Stimulated activated CD4-positive, alpha-beta T cell treated with anti-CD3 and anti-CD28 coated beads, Interleukin-12 subunit alpha, Interleukin-12 subunit beta, amount 100 ng/mL, for 24 hours (primary cell): ENCODE measurements around the gene CD6.

ENCODE experiments used
- DNase-seq, 2 experiments: peaks; one replicate each; pipeline ENCODE4 v3.0.0-alpha.2; 2020; ENCODE audit warnings: low read depth in 2 of 2

CD6 gene

GRCh38 chr11:61010466-61011228 lies 39.2 kb downstream of the CD6 start:
- no peak for DNase-seq

DNA sequence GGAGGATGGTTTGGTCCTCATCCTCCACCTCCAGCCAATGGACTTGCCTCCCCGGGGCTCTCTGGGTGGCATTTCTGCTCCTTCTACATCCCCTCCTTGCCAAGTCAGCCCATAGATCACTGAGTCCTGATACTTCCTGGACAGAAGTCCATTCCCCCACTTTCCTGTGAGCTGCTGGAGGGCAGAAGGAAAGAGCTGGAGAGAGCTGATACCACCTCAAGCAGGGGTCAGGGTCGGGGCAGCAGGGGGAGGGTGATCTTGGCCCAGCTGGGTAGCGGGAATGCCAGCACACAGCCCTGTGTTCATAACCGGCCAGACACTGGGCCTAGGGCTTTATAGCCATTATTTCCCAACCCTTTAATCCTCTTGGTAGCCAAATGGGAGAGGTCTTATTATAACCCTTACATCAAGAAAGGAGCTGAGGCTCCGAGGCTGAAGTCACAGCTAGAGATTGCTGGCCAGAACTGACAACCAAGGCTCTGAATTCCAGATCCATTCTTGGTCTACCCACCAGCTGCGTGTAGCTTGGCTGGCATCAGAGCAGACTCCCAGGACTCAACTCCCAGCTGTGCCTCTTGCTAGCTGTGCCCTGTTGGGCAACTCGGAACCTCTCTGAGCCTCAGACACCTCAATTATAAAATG lies 39.9 kb downstream of the CD6 start:
- no peak for DNase-seq

DNA sequence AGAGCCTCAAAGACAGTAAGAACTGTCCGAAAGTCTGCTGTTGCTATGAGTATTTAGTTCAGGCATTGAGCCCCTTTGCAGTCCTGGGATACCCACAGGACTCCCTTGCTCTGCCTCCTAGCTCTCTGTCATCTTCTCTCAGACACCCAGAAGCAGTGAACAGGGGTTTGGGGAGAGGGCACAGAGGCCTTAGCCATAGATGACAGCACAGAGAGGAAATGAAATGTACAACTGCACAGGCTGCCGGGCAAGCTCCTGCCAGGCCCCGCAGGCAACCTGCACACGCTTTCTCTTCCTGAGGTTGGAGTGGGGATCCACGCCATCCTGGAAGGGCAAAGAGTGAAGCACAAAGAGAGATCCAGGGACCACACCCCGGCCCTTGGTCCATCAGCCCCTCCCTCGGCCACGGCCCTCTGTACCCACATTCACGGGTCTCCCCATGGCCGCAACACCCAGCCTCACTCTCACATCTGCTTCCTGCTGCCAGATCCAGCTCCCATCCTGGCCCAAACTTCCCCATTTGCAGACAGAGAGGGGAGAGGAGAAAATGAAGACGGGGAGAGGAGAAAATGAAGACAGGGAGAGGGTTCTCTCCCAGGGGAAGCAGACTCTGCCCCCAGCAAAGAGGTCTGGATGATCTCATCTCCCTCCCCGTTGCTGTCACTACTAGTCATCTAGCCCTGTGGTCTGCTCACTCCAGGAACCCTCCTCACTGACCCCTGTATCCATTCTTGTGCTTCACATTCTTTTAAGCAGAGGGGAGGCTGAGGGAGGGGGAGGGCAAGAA lies 40.7 kb downstream of the CD6 start:
- DNase-seq, result no peak

- no peak for DNase-seq
Measured at GRCh38 chr11:61012737-61013215, 41.3 kb downstream of the CD6 start.

GRCh38 chr11:61018059-61018458 lies 46.6 kb downstream of the CD6 start:
- no peak for DNase-seq

DNA sequence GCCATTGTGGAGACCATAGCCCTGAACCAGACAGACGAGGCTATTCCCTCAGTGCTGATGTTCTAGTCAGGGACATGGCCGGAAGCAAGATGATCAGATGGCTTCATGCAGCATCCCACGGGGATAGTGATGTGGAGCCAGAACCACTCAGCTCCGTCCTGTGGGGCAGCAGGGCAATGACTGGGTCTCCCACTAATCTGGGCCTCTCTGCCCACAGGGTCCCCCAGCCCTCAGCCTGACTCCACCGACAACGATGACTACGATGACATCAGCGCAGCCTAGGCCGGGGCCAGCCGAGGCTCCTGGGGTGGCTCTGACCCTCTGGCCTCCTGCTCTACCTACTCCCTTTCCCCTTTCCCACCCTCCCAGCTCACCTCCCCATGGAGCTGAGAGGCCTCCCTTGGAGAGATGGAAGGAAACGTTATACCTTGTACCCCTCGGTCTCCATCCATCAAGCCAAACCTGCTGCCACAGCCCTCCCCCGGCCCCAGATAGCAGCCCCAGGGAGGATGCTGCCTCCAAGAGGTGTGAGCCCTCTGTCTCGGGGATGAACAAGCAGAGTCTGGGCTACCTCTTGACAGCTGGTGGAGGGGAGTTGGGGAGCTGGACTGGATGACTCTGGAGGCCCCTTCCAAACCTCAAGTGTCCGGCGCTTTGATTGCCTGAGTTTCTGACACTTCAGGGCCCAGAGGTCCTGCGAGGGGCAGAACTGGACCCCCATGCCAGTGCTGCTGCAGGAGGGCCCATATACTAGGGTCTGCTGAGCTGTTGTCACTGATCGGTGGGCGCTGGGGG lies 47.8 kb downstream of the CD6 start:
- DNase-seq, result no peak

DNA sequence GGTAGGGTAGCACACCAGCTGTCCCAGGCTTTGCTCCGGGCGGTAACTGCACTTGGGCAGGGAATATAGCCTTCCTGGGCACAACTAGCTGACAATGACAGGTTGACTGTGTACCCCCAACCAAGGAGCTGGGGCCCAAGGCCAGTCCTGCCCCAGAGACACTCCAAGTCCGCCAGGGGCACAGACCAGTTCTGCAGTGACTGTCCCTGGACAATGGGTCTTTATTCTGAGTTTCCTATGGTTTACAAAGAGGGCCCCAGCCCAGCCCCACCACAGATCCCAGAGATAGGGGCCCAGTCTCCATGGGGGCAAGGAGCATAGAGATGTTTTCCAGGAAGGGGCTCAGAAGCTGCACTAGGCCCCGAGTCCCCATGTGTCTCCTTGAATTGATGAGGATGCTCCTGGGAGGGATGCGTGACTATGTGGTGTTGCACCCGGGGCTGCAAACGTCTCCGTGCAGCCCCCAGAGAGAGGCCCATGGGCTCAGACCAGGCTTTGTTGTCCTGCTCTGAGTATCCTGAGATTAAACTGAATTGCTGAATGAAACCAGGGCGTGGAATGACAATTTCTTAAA lies 48.4 kb downstream of the CD6 start:
- DNase-seq, result no peak

DNA sequence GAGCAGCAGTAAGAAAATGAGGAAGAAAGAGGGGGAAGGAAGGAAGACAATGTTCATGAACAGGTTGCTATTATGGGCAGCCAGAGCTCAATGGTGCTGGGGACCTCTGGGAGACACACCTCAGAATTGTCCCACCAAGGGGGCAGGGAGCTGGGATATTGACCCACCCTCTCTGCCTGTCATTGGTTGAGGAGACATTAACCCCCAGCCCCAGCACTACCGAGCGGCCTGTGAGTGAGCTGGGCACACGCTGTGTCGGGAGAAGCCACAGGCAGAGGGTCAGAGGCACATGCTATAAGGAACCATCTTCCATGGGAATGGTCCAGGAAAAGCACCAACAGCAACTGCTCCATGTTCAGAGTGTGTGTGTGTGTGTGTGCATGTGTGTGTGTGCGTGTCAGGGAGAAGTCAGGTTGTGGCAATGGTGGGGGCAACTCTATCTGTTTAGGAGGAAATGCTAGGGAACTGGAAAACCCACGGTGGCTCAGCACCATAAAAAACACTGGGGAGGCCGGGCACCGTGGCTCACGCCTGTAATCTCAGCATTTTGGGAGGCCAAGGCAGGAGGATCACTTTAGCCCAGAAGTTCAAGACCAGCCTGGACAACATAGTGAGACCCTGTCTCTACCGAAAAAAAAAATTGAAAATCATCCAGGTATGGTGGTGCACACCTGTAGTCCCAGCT lies 49.2 kb downstream of the CD6 start:
- no peak for DNase-seq

- DNase-seq, result peak; percentile 76 to 79
Measured at GRCh38 chr11:61021661-61022212, 50.3 kb downstream of the CD6 start.

GRCh38 chr11:61022311-61023085 lies 51.0 kb downstream of the CD6 start:
- no peak for DNase-seq

DNA sequence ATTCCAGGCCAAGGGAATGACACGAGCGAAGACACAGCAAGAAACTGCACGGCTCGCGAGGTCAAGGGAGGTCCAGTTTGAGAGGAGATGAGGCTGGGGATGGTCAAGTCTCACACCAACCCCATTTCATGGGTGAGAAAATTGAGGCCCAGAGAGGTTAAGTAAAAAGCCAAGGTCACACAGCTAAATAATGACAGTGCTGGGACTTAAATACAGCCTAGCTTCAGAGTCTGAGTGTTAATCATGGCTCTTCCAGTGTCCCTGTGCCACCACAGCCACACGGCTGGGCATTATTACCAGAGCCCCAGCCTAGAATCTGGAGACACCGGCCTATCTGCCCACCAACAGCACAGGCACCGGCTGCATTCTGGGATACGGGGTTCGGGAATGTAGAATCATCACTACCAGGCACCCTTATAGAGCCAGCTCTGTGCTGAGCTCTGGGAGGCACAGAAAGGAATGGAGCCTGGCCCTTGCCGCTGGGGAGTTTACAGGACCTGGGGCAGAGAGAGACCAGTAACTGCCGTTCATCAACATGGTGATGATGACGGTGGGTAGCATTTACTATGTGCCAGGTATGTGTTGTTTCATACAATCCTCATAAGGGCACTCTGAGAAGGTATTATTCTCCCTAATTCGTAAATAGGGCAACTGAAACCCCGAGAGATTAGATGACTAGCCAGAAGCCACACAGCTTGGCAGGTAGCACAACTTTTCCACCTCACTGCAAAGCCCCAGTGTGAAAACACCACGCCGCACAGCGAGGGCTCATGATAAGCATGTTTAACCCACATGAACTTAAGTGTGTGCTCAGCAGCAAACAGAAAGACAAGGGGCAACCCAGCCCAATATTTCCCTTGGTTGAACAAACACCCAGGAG lies 51.8 kb downstream of the CD6 start:
- peak in 1 of 2 experiments; percentile 65 for DNase-seq

DNA sequence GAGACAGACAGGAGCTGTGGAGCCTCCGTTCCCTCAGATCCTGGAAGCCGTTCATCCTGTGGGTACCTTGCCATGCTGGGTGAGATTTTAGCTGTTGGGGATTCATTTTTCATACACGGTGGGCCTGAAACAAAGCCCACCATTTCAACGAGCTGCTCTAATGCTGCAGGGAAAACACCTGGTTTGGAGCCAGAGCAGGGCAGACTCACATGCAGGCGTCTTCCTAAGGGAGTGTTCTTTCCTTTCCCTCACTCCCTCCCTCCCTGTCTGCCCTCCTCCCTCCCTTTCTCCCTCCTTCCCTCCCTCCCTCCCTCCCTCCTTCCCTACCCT lies 52.5 kb downstream of the CD6 start:
- no peak for DNase-seq

- no peak for DNase-seq
Measured at GRCh38 chr11:61024938-61025820, 53.7 kb downstream of the CD6 start.

- DNase-seq, result no peak
Measured at GRCh38 chr11:61025821-61026120, 54.3 kb downstream of the CD6 start.

DNA sequence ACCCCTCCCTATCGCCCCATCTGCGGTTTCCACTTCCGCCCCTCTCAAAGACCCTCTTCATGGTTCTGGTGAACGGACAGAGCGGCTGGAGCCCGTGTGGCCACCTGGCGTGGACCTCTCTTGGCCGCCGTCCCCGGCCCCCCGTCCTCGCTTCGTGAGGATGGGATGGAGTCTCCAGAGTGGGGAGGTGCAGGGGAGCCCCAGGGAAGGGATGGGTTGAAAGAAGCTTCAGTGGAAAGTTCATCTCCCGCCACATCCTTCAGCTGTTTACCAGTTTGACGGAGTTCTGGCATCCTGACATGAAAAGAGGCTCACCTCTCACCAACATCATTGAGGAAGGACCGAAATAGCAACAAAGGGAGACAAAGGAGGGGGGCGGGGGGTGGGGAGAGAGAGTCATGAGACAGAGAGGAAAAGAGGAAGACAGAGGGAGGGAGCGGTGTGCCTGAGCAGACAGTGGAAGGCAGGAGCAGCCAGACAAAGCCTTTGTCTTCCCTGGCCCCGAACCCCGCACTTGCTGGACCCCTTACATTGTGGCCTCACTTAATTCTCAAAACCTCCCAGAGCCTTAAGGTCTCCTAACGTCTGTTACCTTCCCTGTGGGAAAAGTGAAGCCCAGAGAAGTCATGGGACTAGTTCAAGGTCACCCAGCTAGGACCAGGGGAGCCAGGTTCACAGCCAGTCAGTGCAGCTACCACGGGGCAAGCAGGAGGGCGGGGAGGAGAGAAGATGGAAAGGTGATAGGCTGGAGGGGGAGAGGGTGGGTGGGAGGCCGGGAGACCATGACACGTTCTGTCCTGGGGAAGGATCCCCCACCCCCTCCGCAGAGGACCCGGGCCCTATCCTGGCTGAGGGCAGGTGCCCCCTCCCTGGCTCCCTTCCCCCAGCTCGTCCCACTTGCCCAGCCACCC lies 54.9 kb downstream of the CD6 start:
- DNase-seq, result no peak

DNA sequence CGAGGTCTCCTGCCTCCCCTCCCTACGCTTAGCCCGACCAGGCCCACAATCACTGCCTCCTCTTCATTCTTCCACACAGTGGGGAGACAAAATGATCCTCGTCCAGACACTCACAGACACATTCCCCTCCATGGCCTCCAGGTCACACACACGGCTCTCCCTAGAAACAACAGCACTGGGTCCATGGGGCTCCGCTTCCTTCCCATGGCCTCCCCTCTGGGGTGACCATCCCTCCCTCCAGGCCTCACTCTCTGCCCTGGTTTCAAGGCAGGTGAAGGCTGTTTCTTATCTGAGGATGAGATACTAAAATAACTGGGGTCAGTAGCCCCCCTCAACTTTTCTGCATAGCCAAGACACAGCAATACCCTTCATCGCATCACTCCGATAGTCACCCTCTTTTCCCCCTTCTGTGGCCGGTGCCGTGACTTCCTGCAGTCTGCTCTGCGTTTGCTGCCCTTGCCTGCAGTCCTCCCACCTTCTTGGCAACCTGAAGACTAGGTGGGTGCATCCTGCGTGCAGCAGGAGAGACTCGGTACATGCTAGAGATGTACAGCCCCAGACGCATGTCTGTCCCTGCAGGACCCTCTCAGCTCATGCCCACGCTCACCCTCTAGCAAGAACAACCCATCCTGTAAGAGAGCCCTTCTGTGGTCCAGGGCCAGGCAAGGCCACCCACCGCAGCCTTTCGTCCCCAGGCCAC lies 55.8 kb downstream of the CD6 start:
- DNase-seq, result no peak
